ENCODE data around the gene UBE2M. TPM values are rescaled to one million over a fixed set of nuclear protein-coding genes. Genes with fewer than 3 reads are reported as not detected.
A peak's percentile ranks its signal among the peaks of the same experiment; 100 is the strongest.

UBE2M gene
- total and polyA plus RNA-seq, 8 donors = 22.0 to 33.0 (median 25.3) TPM

GRCh38 chr19:58557221-58558065 is 968 bp downstream of the UBE2M start:
- H3K27me3 ChIP-seq = no peaks in the 10 kb centered on the region
- 18 to 26% methylated on average over 12 of the region's 12 CpGs for WGBS, 2 donors

GRCh38 chr19:58556622-58557220 is 1.7 kb downstream of the UBE2M start:
- TF ChIP-seq, protein P1, sequence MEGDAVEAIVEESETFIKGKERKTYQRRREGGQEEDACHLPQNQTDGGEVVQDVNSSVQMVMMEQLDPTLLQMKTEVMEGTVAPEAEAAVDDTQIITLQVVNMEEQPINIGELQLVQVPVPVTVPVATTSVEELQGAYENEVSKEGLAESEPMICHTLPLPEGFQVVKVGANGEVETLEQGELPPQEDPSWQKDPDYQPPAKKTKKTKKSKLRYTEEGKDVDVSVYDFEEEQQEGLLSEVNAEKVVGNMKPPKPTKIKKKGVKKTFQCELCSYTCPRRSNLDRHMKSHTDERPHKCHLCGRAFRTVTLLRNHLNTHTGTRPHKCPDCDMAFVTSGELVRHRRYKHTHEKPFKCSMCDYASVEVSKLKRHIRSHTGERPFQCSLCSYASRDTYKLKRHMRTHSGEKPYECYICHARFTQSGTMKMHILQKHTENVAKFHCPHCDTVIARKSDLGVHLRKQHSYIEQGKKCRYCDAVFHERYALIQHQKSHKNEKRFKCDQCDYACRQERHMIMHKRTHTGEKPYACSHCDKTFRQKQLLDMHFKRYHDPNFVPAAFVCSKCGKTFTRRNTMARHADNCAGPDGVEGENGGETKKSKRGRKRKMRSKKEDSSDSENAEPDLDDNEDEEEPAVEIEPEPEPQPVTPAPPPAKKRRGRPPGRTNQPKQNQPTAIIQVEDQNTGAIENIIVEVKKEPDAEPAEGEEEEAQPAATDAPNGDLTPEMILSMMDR (IDR thresholded peaks at IDR 0.05) = no peak
- peaks cover 0 to 14% (median 0%) of the 10 kb centered on the region in 3 donors for H3K36me3 ChIP-seq
- peaks cover 11 to 30% (median 16%) of the 10 kb centered on the region in 3 donors for H3K4me1 ChIP-seq
- H3K27ac ChIP-seq = no peak overlapping the region
- H3K27me3 ChIP-seq = no peaks in the 10 kb centered on the region
- ATAC-seq = no peak
- H3K4me3 ChIP-seq = peak overlapping the region in 2 of 4 donors; percentile 57 to 81
- H3K9me3 ChIP-seq = no peaks in the 10 kb centered on the region
- intact Hi-C loops (cut with DNase I) = no loop called here
- peak in 3 of 6 donors; percentile 20 to 40 (median 23) for DNase-seq
- no peak for FAIRE-seq
- WGBS, 2 donors = 45 to 50% methylated on average over 10 of the region's 10 CpGs

More at GRCh38 chr19:58557221-58558065, 968 bp downstream of the UBE2M start:
- H3K27ac ChIP-seq = peak overlapping the region in 3 of 4 donors; percentile 68 to 100 (median 99)
- no peaks in the 10 kb centered on the region for H3K9me3 ChIP-seq
- peak overlapping the region; percentile 35 to 81 (median 48) for H3K4me3 ChIP-seq
- ATAC-seq (no peak), FAIRE-seq (no peak), DNase-seq (peak in 2 of 6 donors; percentile 33 to 35)
- TF ChIP-seq, protein P1 (IDR thresholded peaks at IDR 0.05) = no peak
- peaks cover 0 to 10% (median 0%) of the 10 kb centered on the region in 3 donors for H3K36me3 ChIP-seq
- peaks cover 17 to 36% (median 23%) of the 10 kb centered on the region in 3 donors for H3K4me1 ChIP-seq
- intact Hi-C loops (cut with DNase I) = no loop called here

DNA sequence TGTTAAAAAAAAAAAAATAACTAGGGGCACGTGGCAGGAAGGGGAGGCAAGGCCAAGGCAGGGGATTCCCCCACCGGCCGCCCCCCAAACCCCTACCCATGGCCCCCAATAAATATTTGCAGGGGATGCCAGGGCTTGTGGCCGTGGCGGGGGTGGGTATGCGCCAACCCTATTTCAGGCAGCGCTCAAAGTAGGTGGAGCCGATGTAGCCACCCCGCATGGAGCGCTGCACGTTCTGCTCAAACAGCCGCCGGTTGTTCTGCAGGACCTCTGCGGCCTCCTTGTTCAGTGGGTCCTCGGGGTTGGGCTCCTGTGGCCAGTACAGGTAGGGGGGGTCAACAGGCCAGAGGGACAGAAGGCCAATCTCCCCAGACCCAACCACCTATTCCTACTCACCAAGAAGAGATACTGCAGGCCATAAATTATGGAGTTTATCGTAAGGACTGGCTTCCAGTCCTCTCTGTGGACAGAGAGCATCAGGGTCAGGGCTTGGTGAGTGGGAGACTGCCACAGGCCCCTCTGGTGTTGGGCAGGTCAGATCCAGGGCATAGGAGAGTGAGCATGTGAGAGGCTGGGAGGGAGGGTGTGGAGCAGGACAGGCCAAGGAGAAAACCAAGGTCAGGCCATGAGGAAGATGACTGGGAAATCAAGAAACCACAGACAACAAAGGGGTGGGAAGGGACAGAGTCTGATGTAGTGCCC is 2.3 kb downstream of the UBE2M start:
- intact Hi-C loops (cut with DNase I) = no loop called here
- FAIRE-seq = no peak
- TF ChIP-seq, protein P1 (IDR thresholded peaks at IDR 0.05) = no peak
- ATAC-seq = no peak
- Histone ChIP-seq H3K36me3 (peaks cover 0 to 20% (median 0%) of the 10 kb centered on the region in 3 donors), H3K27ac (no peak overlapping the region), H3K4me3 (no peak overlapping the region), H3K9me3 (no peaks in the 10 kb centered on the region), H3K4me1 (peaks cover 11 to 28% (median 13%) of the 10 kb centered on the region in 3 donors), H3K27me3 (no peaks in the 10 kb centered on the region)
- DNase-seq = peak in 4 of 6 donors; percentile 38 to 67 (median 48)
- 78 to 83% methylated on average over 16 of the region's 16 CpGs for WGBS, 2 donors

- peaks cover 11 to 28% (median 13%) of the 10 kb centered on the region in 3 donors for H3K4me1 ChIP-seq
- DNase-seq (peak in 3 of 6 donors; percentile 31 to 60 (median 46)), FAIRE-seq (no peak), ATAC-seq (no peak)
- no peaks in the 10 kb centered on the region for H3K9me3 ChIP-seq
- no peaks in the 10 kb centered on the region for H3K27me3 ChIP-seq
- peaks cover under 1 to 27% (median 3%) of the 10 kb centered on the region in 3 donors for H3K36me3 ChIP-seq
- H3K4me3 ChIP-seq = peak overlapping the region; percentile 63 to 88 (median 72)
- intact Hi-C loops (cut with DNase I) = no loop called here
- TF ChIP-seq, protein P1 (IDR thresholded peaks at IDR 0.05) = no peak
- WGBS, 2 donors = 40 to 57% methylated on average over 4 of the region's 4 CpGs
- peak overlapping the region; percentile 73 to 93 (median 87) for H3K27ac ChIP-seq
These were observed 3.0 kb downstream of the UBE2M start for GRCh38 chr19:58555369-58555885.
